Stimulated activated CD8-positive, alpha-beta memory T cell treated with anti-CD3 and anti-CD28 coated beads, Interleukin-4, amount 100 ng/mL, for 48 hours (primary cell): ENCODE data around the gene ZNF624.
A peak's percentile ranks its signal among the peaks of the same experiment; 100 is the strongest.
"Not testable (repeated sequence)": the region's sequence is repeated elsewhere in the genome, so short reads cannot be mapped to it uniquely, and the experiment has no call there.

Source experiments
- DNase-seq: peaks from one replicate; pipeline ENCODE4 v3.0.0-alpha.2; 2020

Gene ZNF624

GRCh38 chr17:16653367-16654041 is at the start of gene ZNF624:
ZNF624 (minus strand) TSS chr17:16653850.
- DNase-seq, result peak; percentile 91

- not testable (repeated sequence) for DNase-seq
Measured at GRCh38 chr17:16697603-16698002, 44.0 kb upstream of the ZNF624 start.

GRCh38 chr17:16690447-16690846 is 36.8 kb upstream of the ZNF624 start:
- not testable (repeated sequence) for DNase-seq

- peak; percentile 85 for DNase-seq
Measured at GRCh38 chr17:16689731-16690281, 36.2 kb upstream of the ZNF624 start, which contains the start of gene CCDC144A. CCDC144A (plus strand) TSS chr17:16690241; CDS start chr17:16690401, 160 bp downstream.

- DNase-seq, result not testable (repeated sequence)
Measured at GRCh38 chr17:16687151-16687550, 33.5 kb upstream of the ZNF624 start.

- DNase-seq, result not testable (repeated sequence)
Measured at GRCh38 chr17:16686019-16686418, 32.4 kb upstream of the ZNF624 start.

- DNase-seq, result not testable (repeated sequence)
Measured at GRCh38 chr17:16683290-16684138, 29.9 kb upstream of the ZNF624 start.

GRCh38 chr17:16676676-16677268 is 23.1 kb upstream of the ZNF624 start:
- DNase-seq, result no peak

- DNase-seq, result not testable (repeated sequence)
Measured at GRCh38 chr17:16666907-16667636, 13.4 kb upstream of the ZNF624 start.

- not testable (repeated sequence) for DNase-seq
Measured at GRCh38 chr17:16666553-16666906, 12.9 kb upstream of the ZNF624 start.

- no peak for DNase-seq
Measured at GRCh38 chr17:16662936-16663335, 9.3 kb upstream of the ZNF624 start.

- DNase-seq, result no peak
Measured at GRCh38 chr17:16661217-16661616, 7.6 kb upstream of the ZNF624 start.

GRCh38 chr17:16652847-16653366 is 743 bp downstream of the ZNF624 start:
- no peak for DNase-seq

GRCh38 chr17:16652252-16652651 is 1.4 kb downstream of the ZNF624 start:
- DNase-seq, result no peak

- no peak for DNase-seq
Measured at GRCh38 chr17:16649585-16649984, 4.1 kb downstream of the ZNF624 start.

GRCh38 chr17:16639438-16639837 is 14.2 kb downstream of the ZNF624 start:
- DNase-seq, result no peak

- DNase-seq, result no peak
Measured at GRCh38 chr17:16623282-16623681, 30.4 kb downstream of the ZNF624 start.

GRCh38 chr17:16622540-16623277 is 30.9 kb downstream of the ZNF624 start:
- no peak for DNase-seq

- DNase-seq, result no peak
Measured at GRCh38 chr17:16617481-16618060, 36.1 kb downstream of the ZNF624 start.

- DNase-seq, result no peak
Measured at GRCh38 chr17:16599537-16599936, 54.1 kb downstream of the ZNF624 start.
